IPS-18c (cell line): ENCODE data around the gene NTM.

Experiments
- H3K4me3 ChIP-seq: 2 replicates; pipeline ENCODE4 v1.7.0; 2013; ENCODE audit warnings: low read depth, mild to moderate bottlenecking, low read length, moderate library complexity; ENCODE audit not compliant: insufficient read depth
- H3K9me3 ChIP-seq: one replicate; pipeline ENCODE4 v1.6.1; 2013; ENCODE audit warnings: mild to moderate bottlenecking, low read length, moderate library complexity; ENCODE audit not compliant: control insufficient read depth, insufficient read depth

The NTM gene

GRCh38 chr11:131998020-131998419 lies 627.6 kb downstream of the NTM start:
- no peak overlapping the region for H3K4me3 ChIP-seq
- no peaks in the 10 kb centered on the region for H3K9me3 ChIP-seq

GRCh38 chr11:131999084-131999483 lies 628.7 kb downstream of the NTM start:
- no peaks in the 10 kb centered on the region for H3K9me3 ChIP-seq
- no peak overlapping the region for H3K4me3 ChIP-seq

GRCh38 chr11:131999955-132000354 lies 629.5 kb downstream of the NTM start:
- no peaks in the 10 kb centered on the region for H3K9me3 ChIP-seq
- no peak overlapping the region for H3K4me3 ChIP-seq

GRCh38 chr11:132005887-132006286 lies 635.5 kb downstream of the NTM start:
- H3K9me3 ChIP-seq = no peaks in the 10 kb centered on the region
- no peak overlapping the region for H3K4me3 ChIP-seq

- H3K4me3 ChIP-seq = no peak overlapping the region
- H3K9me3 ChIP-seq = no peaks in the 10 kb centered on the region
Measured at GRCh38 chr11:132006884-132007580, 636.6 kb downstream of the NTM start.

- Histone ChIP-seq H3K9me3 (no peaks in the 10 kb centered on the region), H3K4me3 (no peak overlapping the region)
Measured at GRCh38 chr11:132008226-132008625, 637.8 kb downstream of the NTM start.

- Histone ChIP-seq H3K9me3 (no peaks in the 10 kb centered on the region), H3K4me3 (no peak overlapping the region)
Measured at GRCh38 chr11:132008872-132009271, 638.5 kb downstream of the NTM start.

- H3K4me3 ChIP-seq = no peak overlapping the region
- no peaks in the 10 kb centered on the region for H3K9me3 ChIP-seq
Measured at GRCh38 chr11:132020001-132020400, 649.6 kb downstream of the NTM start.

GRCh38 chr11:132022285-132022684 lies 651.9 kb downstream of the NTM start:
- no peaks in the 10 kb centered on the region for H3K9me3 ChIP-seq
- no peak overlapping the region for H3K4me3 ChIP-seq

GRCh38 chr11:132022733-132023478 lies 652.5 kb downstream of the NTM start:
- no peak overlapping the region for H3K4me3 ChIP-seq
- no peaks in the 10 kb centered on the region for H3K9me3 ChIP-seq

- no peaks in the 10 kb centered on the region for H3K9me3 ChIP-seq
- no peak overlapping the region for H3K4me3 ChIP-seq
Measured at GRCh38 chr11:132024587-132025295, 654.3 kb downstream of the NTM start.

GRCh38 chr11:132026746-132027145 lies 656.3 kb downstream of the NTM start:
- no peak overlapping the region for H3K4me3 ChIP-seq
- H3K9me3 ChIP-seq = no peaks in the 10 kb centered on the region

GRCh38 chr11:132028380-132029240 lies 658.2 kb downstream of the NTM start:
- no peak overlapping the region for H3K4me3 ChIP-seq
- no peaks in the 10 kb centered on the region for H3K9me3 ChIP-seq

- no peak overlapping the region for H3K4me3 ChIP-seq
- no peaks in the 10 kb centered on the region for H3K9me3 ChIP-seq
Measured at GRCh38 chr11:132030896-132031295, 660.5 kb downstream of the NTM start.

- no peaks in the 10 kb centered on the region for H3K9me3 ChIP-seq
- H3K4me3 ChIP-seq = no peak overlapping the region
Measured at GRCh38 chr11:132032555-132032954, 662.1 kb downstream of the NTM start.

GRCh38 chr11:132033051-132033450 lies 662.6 kb downstream of the NTM start:
- Histone ChIP-seq H3K4me3 (no peak overlapping the region), H3K9me3 (no peaks in the 10 kb centered on the region)

GRCh38 chr11:132035228-132035627 lies 664.8 kb downstream of the NTM start:
- no peak overlapping the region for H3K4me3 ChIP-seq
- H3K9me3 ChIP-seq = no peaks in the 10 kb centered on the region
